SK-N-SH treated with all-trans-retinoic acid at 6 μM for 48 hours (cell line): ENCODE data around the gene IQCK.

ENCODE experiments used
- ARNTL ChIP-seq: fragments of 450-650 bp; formaldehyde crosslinking; IDR thresholded peaks from 2 replicates; pipeline ENCODE4 v1.5.0; 2020; ENCODE audit warnings: low read depth, mild to moderate bottlenecking, moderate library complexity, borderline replicate concordance
- BACH2 ChIP-seq: fragments of 250-450 bp; sonication (Bioruptor Pico); IDR thresholded peaks from 2 replicates; pipeline ENCODE4 v1.9.0; 2021; ENCODE audit warnings: mild to moderate bottlenecking, borderline replicate concordance
- CREB5 ChIP-seq: fragments of 250-450 bp; sonication (Bioruptor Pico); IDR thresholded peaks from 2 replicates; pipeline ENCODE4 v1.5.1; 2020; ENCODE audit warnings: low read depth, mild to moderate bottlenecking, moderate library complexity
- CSRNP3 ChIP-seq: fragments of 250-450 bp; sonication (Bioruptor Pico); IDR thresholded peaks from 2 replicates; pipeline ENCODE4 v1.5.1; 2021; ENCODE audit warnings: mild to moderate bottlenecking, moderate library complexity
- ISL1 ChIP-seq: fragments of 250-450 bp; sonication (Bioruptor Pico); IDR thresholded peaks from 2 replicates; pipeline ENCODE4 v2.1.2; 2022; ENCODE audit warnings: mild to moderate bottlenecking, moderate library complexity
- PATZ1 ChIP-seq: fragments of 250-450 bp; sonication (Bioruptor Pico); IDR thresholded peaks from 2 replicates; pipeline ENCODE4 v1.8.0; 2020; ENCODE audit warnings: mild to moderate bottlenecking, moderate library complexity, borderline replicate concordance
- POU6F1 ChIP-seq: fragments of 250-450 bp; sonication (Bioruptor Pico); IDR thresholded peaks from 2 replicates; pipeline ENCODE4 v1.8.0; 2021; ENCODE audit warnings: low read depth, mild to moderate bottlenecking, moderate library complexity, borderline replicate concordance
- PPARA ChIP-seq: fragments of 250-450 bp; sonication (Bioruptor Pico); IDR thresholded peaks from 2 replicates; pipeline ENCODE4 v1.5.0; 2020; ENCODE audit warnings: mild to moderate bottlenecking, borderline replicate concordance
- SNAI2 ChIP-seq: fragments of 250-450 bp; sonication (Bioruptor Pico); IDR thresholded peaks from 2 replicates; pipeline ENCODE4 v1.5.0; 2020; ENCODE audit warnings: mild to moderate bottlenecking, moderate library complexity
- TSHZ2 ChIP-seq: fragments of 250-450 bp; sonication (Bioruptor Pico); IDR thresholded peaks from 2 replicates; pipeline ENCODE4 v1.5.0; 2020; ENCODE audit warnings: mild to moderate bottlenecking, moderate library complexity
- ZC3H10 ChIP-seq: fragments of 250-450 bp; sonication (Bioruptor Pico); IDR thresholded peaks from 2 replicates; pipeline ENCODE4 v1.5.1; 2021; ENCODE audit warnings: mild to moderate bottlenecking, moderate library complexity
- ZFP30 ChIP-seq: fragments of 450-650 bp; formaldehyde crosslinking; IDR thresholded peaks from 2 replicates; pipeline ENCODE4 v1.5.0; 2022; ENCODE audit warnings: mild to moderate bottlenecking, moderate library complexity

- TF ChIP-seq ISL1 (CRISPR knock-in tag) (no peak), ZC3H10 (CRISPR knock-in tag) (no peak), PPARA (CRISPR knock-in tag) (no peak), CREB5 (no peak), PATZ1 (CRISPR knock-in tag) (no peak), CSRNP3 (CRISPR knock-in tag) (no peak), TSHZ2 (CRISPR knock-in tag) (no peak), POU6F1 (CRISPR knock-in tag) (no peak), ARNTL (CRISPR knock-in tag) (no peak), BACH2 (no peak), ZFP30 (no peak), SNAI2 (no peak)
Observed at GRCh38 chr16:19711643-19712042, 6.4 kb upstream of the IQCK start.
